ENCODE data around the gene COL20A1.

GRCh38 chr20:63314566-63315239 is 21.7 kb downstream of the COL20A1 start:
- no peak for TF ChIP-seq CTCF (IDR thresholded peaks at IDR 0.05)
- TF ChIP-seq EP300 (IDR thresholded peaks at IDR 0.05): no peak

All from esophagus muscularis mucosa (tissue), 3 donors.